K562 (cell line): ENCODE results near the gene LGALS8. TPM values are rescaled to one million over a fixed set of nuclear protein-coding genes. Genes with fewer than 3 reads are reported as not detected.

Experiments used
- ARID1B ChIP-seq: fragments of 450-650 bp; IDR thresholded peaks from 2 replicates; pipeline ENCODE4 v1.6.1; 2016; ENCODE audit warnings: antibody characterized with exemption, mild to moderate bottlenecking, inconsistent platforms
- CEBPZ ChIP-seq: fragments of 150-350 bp; IDR thresholded peaks from 2 replicates; pipeline ENCODE4 v1.6.1; 2014; ENCODE audit warnings: low read depth, mild to moderate bottlenecking, low read length, borderline replicate concordance
- CREBBP ChIP-seq: IDR thresholded peaks from one replicate; pipeline ENCODE4 v1.6.1; 2012; ENCODE audit warnings: low read depth, mild to moderate bottlenecking, control low read depth, inconsistent platforms, low read length
- DPF2 ChIP-seq: fragments of 450-650 bp; IDR thresholded peaks from 2 replicates; pipeline ENCODE4 v1.6.1; 2016
- FOXJ2 ChIP-seq: fragments of 200-800 bp; sonication (Bioruptor generic); IDR thresholded peaks from 2 replicates; pipeline ENCODE4 v1.6.1; 2016; ENCODE audit warnings: missing genetic modification characterization, missing compliant biosample characterization
- SPI1 ChIP-seq: IDR thresholded peaks from 2 replicates; pipeline ENCODE4 v1.6.1; 2011; ENCODE audit warnings: low read depth, low read length, control low read depth, borderline replicate concordance
- UBTF ChIP-seq, 2 experiments: IDR thresholded peaks; 2 replicates each; pipeline ENCODE4 v1.6.1; 2012; ENCODE audit warnings: improper control_type of control experiment in 2 of 2, low read depth in 2 of 2, low read length in 2 of 2, borderline replicate concordance in 1 of 2
- ZNF79 ChIP-seq: fragments of 250-450 bp; sonication (Bioruptor Pico); IDR thresholded peaks from 2 replicates; pipeline ENCODE4 v1.4.0; 2020; ENCODE audit warnings: low read depth, mild to moderate bottlenecking, moderate library complexity
- polyA plus RNA-seq, 8 experiments: library from polyadenylated mRNA; depleted of rRNA in 4 of 8; stranded (reverse) in 5 of 8; unstranded in 3 of 8; fragments of >200 nt; fragmentation: Nextera tagmentation in 2 of 8; fragmentation: Illumina TruSeq in 1 of 8; extraction: Ambion mirVana in 2 of 8; extraction: Trizol in 1 of 8; gene quantifications; 2 replicates each; pipeline versions ENCODE4 v1.2.1 to v1.2.3, GENCODE V29; 2011 to 2014; ENCODE audit warnings: inconsistent platforms in 1 of 8, missing spikeins in 1 of 8
- total RNA-seq, 7 experiments: library from RNA; depleted of rRNA in 6 of 7; stranded (reverse); fragments of >200 nt in 6 of 7; fragmentation: Illumina TruSeq in 2 of 7; extraction: Trizol in 2 of 7; gene quantifications; 2 replicates each; pipeline versions ENCODE4 v1.2.1 to v1.2.3, GENCODE V29; 2011 to 2021; ENCODE audit warnings: low replicate concordance in 1 of 7
- TF ChIP-seq, protein P1 (sequence below), 3 experiments: fragments of 200-800 bp in 1 of 3; fragments of 250-450 bp in 1 of 3; fragments of 450-650 bp in 1 of 3; sonication (Bioruptor Pico) in 1 of 3; sonication (Bioruptor generic) in 1 of 3; formaldehyde crosslinking in 1 of 3; IDR thresholded peaks; 2 replicates each; pipeline versions ENCODE4 v1.6.1 to v1.8.0; 2016 to 2022; ENCODE audit warnings: mild to moderate bottlenecking in 2 of 3, missing genetic modification characterization in 2 of 3, missing compliant biosample characterization in 1 of 3, moderate library complexity in 1 of 3
- TF ChIP-seq, protein P2 (sequence below): fragments of 200-800 bp; sonication (Bioruptor generic); IDR thresholded peaks from 2 replicates; pipeline ENCODE4 v1.6.1; 2016; ENCODE audit warnings: missing genetic modification characterization, missing compliant biosample characterization

The LGALS8 gene
- total and polyA plus RNA-seq, 9 of the 15 experiments (the other 6 are each of a cell fraction or from before 2014, with no cell fraction given): 57.4 to 87.7 (median 70.3) TPM

- no peak for TF ChIP-seq CEBPZ
- 0 out of 2 replicates have a peak, but pooled peaks have one; percentile 29 for TF ChIP-seq ZNF79 (CRISPR knock-in tag)
- TF ChIP-seq, protein P1, sequence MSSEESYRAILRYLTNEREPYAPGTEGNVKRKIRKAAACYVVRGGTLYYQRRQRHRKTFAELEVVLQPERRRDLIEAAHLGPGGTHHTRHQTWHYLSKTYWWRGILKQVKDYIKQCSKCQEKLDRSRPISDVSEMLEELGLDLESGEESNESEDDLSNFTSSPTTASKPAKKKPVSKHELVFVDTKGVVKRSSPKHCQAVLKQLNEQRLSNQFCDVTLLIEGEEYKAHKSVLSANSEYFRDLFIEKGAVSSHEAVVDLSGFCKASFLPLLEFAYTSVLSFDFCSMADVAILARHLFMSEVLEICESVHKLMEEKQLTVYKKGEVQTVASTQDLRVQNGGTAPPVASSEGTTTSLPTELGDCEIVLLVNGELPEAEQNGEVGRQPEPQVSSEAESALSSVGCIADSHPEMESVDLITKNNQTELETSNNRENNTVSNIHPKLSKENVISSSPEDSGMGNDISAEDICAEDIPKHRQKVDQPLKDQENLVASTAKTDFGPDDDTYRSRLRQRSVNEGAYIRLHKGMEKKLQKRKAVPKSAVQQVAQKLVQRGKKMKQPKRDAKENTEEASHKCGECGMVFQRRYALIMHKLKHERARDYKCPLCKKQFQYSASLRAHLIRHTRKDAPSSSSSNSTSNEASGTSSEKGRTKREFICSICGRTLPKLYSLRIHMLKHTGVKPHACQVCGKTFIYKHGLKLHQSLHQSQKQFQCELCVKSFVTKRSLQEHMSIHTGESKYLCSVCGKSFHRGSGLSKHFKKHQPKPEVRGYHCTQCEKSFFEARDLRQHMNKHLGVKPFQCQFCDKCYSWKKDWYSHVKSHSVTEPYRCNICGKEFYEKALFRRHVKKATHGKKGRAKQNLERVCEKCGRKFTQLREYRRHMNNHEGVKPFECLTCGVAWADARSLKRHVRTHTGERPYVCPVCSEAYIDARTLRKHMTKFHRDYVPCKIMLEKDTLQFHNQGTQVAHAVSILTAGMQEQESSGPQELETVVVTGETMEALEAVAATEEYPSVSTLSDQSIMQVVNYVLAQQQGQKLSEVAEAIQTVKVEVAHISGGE (CRISPR knock-in tag; IDR thresholded peaks at IDR 0.05): peak in 1 of 3 experiments; percentile 81; a peak in 2 of 6 replicates
- TF ChIP-seq FOXJ2: no peak
- 0 out of 2 replicates have a peak, but pooled peaks have one; percentile 36 for TF ChIP-seq DPF2
- peak; percentile 21; the same call in 1 of the 2 replicates for TF ChIP-seq ARID1B
- peak; percentile 100 for TF ChIP-seq SPI1
- TF ChIP-seq, protein P2, sequence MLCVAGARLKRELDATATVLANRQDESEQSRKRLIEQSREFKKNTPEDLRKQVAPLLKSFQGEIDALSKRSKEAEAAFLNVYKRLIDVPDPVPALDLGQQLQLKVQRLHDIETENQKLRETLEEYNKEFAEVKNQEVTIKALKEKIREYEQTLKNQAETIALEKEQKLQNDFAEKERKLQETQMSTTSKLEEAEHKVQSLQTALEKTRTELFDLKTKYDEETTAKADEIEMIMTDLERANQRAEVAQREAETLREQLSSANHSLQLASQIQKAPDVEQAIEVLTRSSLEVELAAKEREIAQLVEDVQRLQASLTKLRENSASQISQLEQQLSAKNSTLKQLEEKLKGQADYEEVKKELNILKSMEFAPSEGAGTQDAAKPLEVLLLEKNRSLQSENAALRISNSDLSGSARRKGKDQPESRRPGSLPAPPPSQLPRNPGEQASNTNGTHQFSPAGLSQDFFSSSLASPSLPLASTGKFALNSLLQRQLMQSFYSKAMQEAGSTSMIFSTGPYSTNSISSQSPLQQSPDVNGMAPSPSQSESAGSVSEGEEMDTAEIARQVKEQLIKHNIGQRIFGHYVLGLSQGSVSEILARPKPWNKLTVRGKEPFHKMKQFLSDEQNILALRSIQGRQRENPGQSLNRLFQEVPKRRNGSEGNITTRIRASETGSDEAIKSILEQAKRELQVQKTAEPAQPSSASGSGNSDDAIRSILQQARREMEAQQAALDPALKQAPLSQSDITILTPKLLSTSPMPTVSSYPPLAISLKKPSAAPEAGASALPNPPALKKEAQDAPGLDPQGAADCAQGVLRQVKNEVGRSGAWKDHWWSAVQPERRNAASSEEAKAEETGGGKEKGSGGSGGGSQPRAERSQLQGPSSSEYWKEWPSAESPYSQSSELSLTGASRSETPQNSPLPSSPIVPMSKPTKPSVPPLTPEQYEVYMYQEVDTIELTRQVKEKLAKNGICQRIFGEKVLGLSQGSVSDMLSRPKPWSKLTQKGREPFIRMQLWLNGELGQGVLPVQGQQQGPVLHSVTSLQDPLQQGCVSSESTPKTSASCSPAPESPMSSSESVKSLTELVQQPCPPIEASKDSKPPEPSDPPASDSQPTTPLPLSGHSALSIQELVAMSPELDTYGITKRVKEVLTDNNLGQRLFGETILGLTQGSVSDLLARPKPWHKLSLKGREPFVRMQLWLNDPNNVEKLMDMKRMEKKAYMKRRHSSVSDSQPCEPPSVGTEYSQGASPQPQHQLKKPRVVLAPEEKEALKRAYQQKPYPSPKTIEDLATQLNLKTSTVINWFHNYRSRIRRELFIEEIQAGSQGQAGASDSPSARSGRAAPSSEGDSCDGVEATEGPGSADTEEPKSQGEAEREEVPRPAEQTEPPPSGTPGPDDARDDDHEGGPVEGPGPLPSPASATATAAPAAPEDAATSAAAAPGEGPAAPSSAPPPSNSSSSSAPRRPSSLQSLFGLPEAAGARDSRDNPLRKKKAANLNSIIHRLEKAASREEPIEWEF (CRISPR knock-in tag): peak; percentile 79; the same call in 1 of the 2 replicates
- TF ChIP-seq UBTF (IDR thresholded peaks at IDR 0.05; ENCODE audit: borderline replicate concordance in 1 of 2, low read depth in 2 of 2, low read length in 2 of 2): peak in 1 of 2 experiments; percentile 83; a peak in 1 of 4 replicates
- no peak for TF ChIP-seq CREBBP
These were observed 20.7 kb upstream of the LGALS8 start (continued) for GRCh38 chr1:236502972-236503639.
